MG63 (cell line): ENCODE measurements around the gene SPECC1. TPM values are rescaled to one million over a fixed set of nuclear protein-coding genes. Genes with fewer than 3 reads are reported as not detected.

Experiments used
- total RNA-seq: library from RNA; depleted of rRNA; stranded (reverse); fragments of >200 nt; shearing (Covaris generic); gene quantifications from 2 replicates; pipeline ENCODE4 v1.2.3, GENCODE V29; 2014; ENCODE audit warnings: low replicate concordance; rRNA removed

SPECC1 gene
- total RNA-seq, 1 experiment from 2014 or later = 13.7 TPM

Other genes with a start within 250 kb of the SPECC1 start
- 12.0 and 13.8 TPM in 2 replicates for gene ULK2, start 141.4 kb upstream of the SPECC1 start, total RNA-seq
- gene AKAP10, start 31.5 kb upstream of the SPECC1 start, total RNA-seq = 10.0 and 14.4 TPM in 2 replicates